Activated CD4-positive, alpha-beta T cell treated with anti-CD3 and anti-CD28 coated beads for 48 hours (primary cell): ENCODE results near the gene FLCN.
A peak's percentile ranks its signal among the peaks of the same experiment; 100 is the strongest.
"Not testable (repeated sequence)": the region's sequence is repeated elsewhere in the genome, so short reads cannot be mapped to it uniquely, and the experiment has no call there.

Experiments
- DNase-seq: peaks from one replicate; pipeline ENCODE4 v3.0.0-alpha.2; 2020

Gene FLCN

GRCh38 chr17:17206124-17206912 lies 30.6 kb downstream of the FLCN start, which contains the start of gene PLD6:
Gene PLD6, minus strand, starts transcription at chr17:17206333. Its CDS starts 47 bp downstream, at chr17:17206286.
- DNase-seq = peak; percentile 95

GRCh38 chr17:17205368-17206123 lies 31.4 kb downstream of the FLCN start:
- DNase-seq = peak; percentile 78

GRCh38 chr17:17204635-17205231 lies 32.2 kb downstream of the FLCN start:
- no peak for DNase-seq

GRCh38 chr17:17204041-17204591 lies 32.9 kb downstream of the FLCN start:
- DNase-seq = no peak

GRCh38 chr17:17203173-17203730 lies 33.7 kb downstream of the FLCN start:
- no peak for DNase-seq

- no peak for DNase-seq
These were observed 35.1 kb downstream of the FLCN start for GRCh38 chr17:17201907-17202306.

- DNase-seq = no peak
These were observed 35.7 kb downstream of the FLCN start for GRCh38 chr17:17201271-17201670.

GRCh38 chr17:17200831-17201230 lies 36.1 kb downstream of the FLCN start:
- DNase-seq = no peak

- DNase-seq = no peak
These were observed 36.7 kb downstream of the FLCN start for GRCh38 chr17:17200311-17200710.

GRCh38 chr17:17198281-17198680 lies 38.7 kb downstream of the FLCN start:
- no peak for DNase-seq

- no peak for DNase-seq
These were observed 40.2 kb downstream of the FLCN start for GRCh38 chr17:17196776-17197175.

GRCh38 chr17:17195466-17195865 lies 41.5 kb downstream of the FLCN start:
- DNase-seq = not testable (repeated sequence)

GRCh38 chr17:17191961-17192381 lies 45.0 kb downstream of the FLCN start:
- DNase-seq = no peak

- no peak for DNase-seq
These were observed 45.6 kb downstream of the FLCN start for GRCh38 chr17:17191346-17191792.

GRCh38 chr17:17190188-17190587 lies 46.8 kb downstream of the FLCN start:
- no peak for DNase-seq

- no peak for DNase-seq
These were observed 47.4 kb downstream of the FLCN start for GRCh38 chr17:17189559-17189958.

GRCh38 chr17:17188586-17188985 lies 48.4 kb downstream of the FLCN start:
- DNase-seq = no peak

- no peak for DNase-seq
These were observed 50.1 kb downstream of the FLCN start for GRCh38 chr17:17186551-17187505.

- DNase-seq = peak; percentile 78
These were observed 50.9 kb downstream of the FLCN start for GRCh38 chr17:17186051-17186450.

GRCh38 chr17:17184985-17185757 lies 51.8 kb downstream of the FLCN start:
- DNase-seq = not testable (repeated sequence)

GRCh38 chr17:17183744-17184143 lies 53.2 kb downstream of the FLCN start:
- no peak for DNase-seq
